ENCODE results near the gene SCYGR5. TPM values are rescaled to one million over a fixed set of nuclear protein-coding genes. Genes with fewer than 3 reads are reported as not detected.

The SCYGR5 gene
- total RNA-seq, 1 donor from 2014 or later, result not detected

GRCh38 chr2:227627769-227628168, 38.8 kb upstream of the SCYGR5 start:
- Mint-ChIP-seq H3K4me3 (no peak overlapping the region), H3K36me3 (ENCODE audit: low read depth) (no peaks in the 10 kb centered on the region), H3K27me3 (ENCODE audit: low read depth) (no peaks in the 10 kb centered on the region), H3K4me1 (no peaks in the 10 kb centered on the region), H3K9me3 (peaks cover 4% of the 10 kb centered on the region), H3K27ac (ENCODE audit: unreplicated experiment) (no peak overlapping the region)
- TF ChIP-seq CTCF (conservative IDR thresholded peaks at IDR 0.05), result no peak
- DNase-seq (ENCODE audit: low read depth, low spot score), result no peak

GRCh38 chr2:227629435-227629834, 37.2 kb upstream of the SCYGR5 start:
- no peak for TF ChIP-seq CTCF (conservative IDR thresholded peaks at IDR 0.05)
- Mint-ChIP-seq H3K4me3 (no peak overlapping the region), H3K4me1 (no peaks in the 10 kb centered on the region), H3K36me3 (ENCODE audit: low read depth) (no peaks in the 10 kb centered on the region), H3K9me3 (peaks cover 2% of the 10 kb centered on the region), H3K27ac (ENCODE audit: unreplicated experiment) (no peak overlapping the region), H3K27me3 (ENCODE audit: low read depth) (no peaks in the 10 kb centered on the region)
- no peak for DNase-seq (ENCODE audit: low read depth, low spot score)

- H3K4me1 Mint-ChIP-seq, result no peaks in the 10 kb centered on the region
- H3K27ac Mint-ChIP-seq (ENCODE audit: unreplicated experiment), result no peak overlapping the region
- H3K9me3 Mint-ChIP-seq, result peaks cover 2% of the 10 kb centered on the region
Measured at GRCh38 chr2:227630322-227630721, 36.3 kb upstream of the SCYGR5 start.

GRCh38 chr2:227632827-227633226, 33.8 kb upstream of the SCYGR5 start:
- H3K27ac Mint-ChIP-seq (ENCODE audit: unreplicated experiment), result no peak overlapping the region
- H3K27me3 Mint-ChIP-seq (ENCODE audit: low read depth), result no peaks in the 10 kb centered on the region
- H3K36me3 Mint-ChIP-seq (ENCODE audit: low read depth), result no peaks in the 10 kb centered on the region
- H3K9me3 Mint-ChIP-seq, result peaks cover 2% of the 10 kb centered on the region
- no peak for TF ChIP-seq CTCF (conservative IDR thresholded peaks at IDR 0.05)
- no peak for DNase-seq (ENCODE audit: low read depth, low spot score)
- H3K4me1 Mint-ChIP-seq, result no peaks in the 10 kb centered on the region
- H3K4me3 Mint-ChIP-seq, result no peak overlapping the region

More at GRCh38 chr2:227630322-227630721, 36.3 kb upstream of the SCYGR5 start:
- Mint-ChIP-seq H3K36me3 (ENCODE audit: low read depth) (no peaks in the 10 kb centered on the region), H3K27me3 (ENCODE audit: low read depth) (no peaks in the 10 kb centered on the region), H3K4me3 (no peak overlapping the region)
- TF ChIP-seq CTCF (conservative IDR thresholded peaks at IDR 0.05), result no peak
- no peak for DNase-seq (ENCODE audit: low read depth, low spot score)

GRCh38 chr2:227634201-227634600, 32.4 kb upstream of the SCYGR5 start:
- TF ChIP-seq CTCF (conservative IDR thresholded peaks at IDR 0.05), result no peak
- Mint-ChIP-seq H3K27me3 (ENCODE audit: low read depth) (no peaks in the 10 kb centered on the region), H3K36me3 (ENCODE audit: low read depth) (no peaks in the 10 kb centered on the region), H3K4me3 (no peak overlapping the region), H3K9me3 (peaks cover under 1% of the 10 kb centered on the region), H3K4me1 (no peaks in the 10 kb centered on the region), H3K27ac (ENCODE audit: unreplicated experiment) (no peak overlapping the region)
- no peak for DNase-seq (ENCODE audit: low read depth, low spot score)

GRCh38 chr2:227642656-227643055, 23.9 kb upstream of the SCYGR5 start:
- H3K27me3 Mint-ChIP-seq (ENCODE audit: low read depth), result no peaks in the 10 kb centered on the region
- no peak for DNase-seq (ENCODE audit: low read depth, low spot score)
- no peaks in the 10 kb centered on the region for H3K36me3 Mint-ChIP-seq (ENCODE audit: low read depth)
- no peak overlapping the region for H3K27ac Mint-ChIP-seq (ENCODE audit: unreplicated experiment)
- no peak overlapping the region for H3K4me3 Mint-ChIP-seq
- H3K9me3 Mint-ChIP-seq, result no peaks in the 10 kb centered on the region
- H3K4me1 Mint-ChIP-seq, result no peaks in the 10 kb centered on the region
- TF ChIP-seq CTCF (conservative IDR thresholded peaks at IDR 0.05), result no peak

Data from neural crest cell (in vitro differentiated cells).